ENCODE data around the gene CMSS1.

Gene CMSS1

DNA sequence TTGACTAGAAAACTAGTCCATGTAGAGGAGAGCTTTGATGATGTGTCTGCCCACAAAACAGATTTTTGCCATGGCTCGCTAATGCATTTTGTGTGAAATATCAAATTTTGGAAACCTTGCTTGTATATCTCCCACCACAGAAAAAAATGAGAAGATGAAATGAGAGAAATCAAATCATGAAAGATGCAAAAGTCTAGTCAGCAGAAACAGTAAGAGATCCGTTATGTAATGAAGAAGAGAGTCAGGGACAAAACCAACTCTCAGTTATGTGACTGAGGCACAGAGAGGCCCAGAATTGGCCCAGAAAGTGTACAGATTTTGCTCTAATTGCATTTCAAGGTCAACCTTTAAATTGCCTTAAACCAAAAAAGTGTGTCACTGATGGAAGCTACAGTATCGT, 189.7 kb downstream of the CMSS1 start:
- no peak for ATAC-seq
- TF ChIP-seq CREB5 (CRISPR knock-in tag; IDR thresholded peaks at IDR 0.05; ENCODE audit: low read depth) = no peak
- TF ChIP-seq, protein P1, sequence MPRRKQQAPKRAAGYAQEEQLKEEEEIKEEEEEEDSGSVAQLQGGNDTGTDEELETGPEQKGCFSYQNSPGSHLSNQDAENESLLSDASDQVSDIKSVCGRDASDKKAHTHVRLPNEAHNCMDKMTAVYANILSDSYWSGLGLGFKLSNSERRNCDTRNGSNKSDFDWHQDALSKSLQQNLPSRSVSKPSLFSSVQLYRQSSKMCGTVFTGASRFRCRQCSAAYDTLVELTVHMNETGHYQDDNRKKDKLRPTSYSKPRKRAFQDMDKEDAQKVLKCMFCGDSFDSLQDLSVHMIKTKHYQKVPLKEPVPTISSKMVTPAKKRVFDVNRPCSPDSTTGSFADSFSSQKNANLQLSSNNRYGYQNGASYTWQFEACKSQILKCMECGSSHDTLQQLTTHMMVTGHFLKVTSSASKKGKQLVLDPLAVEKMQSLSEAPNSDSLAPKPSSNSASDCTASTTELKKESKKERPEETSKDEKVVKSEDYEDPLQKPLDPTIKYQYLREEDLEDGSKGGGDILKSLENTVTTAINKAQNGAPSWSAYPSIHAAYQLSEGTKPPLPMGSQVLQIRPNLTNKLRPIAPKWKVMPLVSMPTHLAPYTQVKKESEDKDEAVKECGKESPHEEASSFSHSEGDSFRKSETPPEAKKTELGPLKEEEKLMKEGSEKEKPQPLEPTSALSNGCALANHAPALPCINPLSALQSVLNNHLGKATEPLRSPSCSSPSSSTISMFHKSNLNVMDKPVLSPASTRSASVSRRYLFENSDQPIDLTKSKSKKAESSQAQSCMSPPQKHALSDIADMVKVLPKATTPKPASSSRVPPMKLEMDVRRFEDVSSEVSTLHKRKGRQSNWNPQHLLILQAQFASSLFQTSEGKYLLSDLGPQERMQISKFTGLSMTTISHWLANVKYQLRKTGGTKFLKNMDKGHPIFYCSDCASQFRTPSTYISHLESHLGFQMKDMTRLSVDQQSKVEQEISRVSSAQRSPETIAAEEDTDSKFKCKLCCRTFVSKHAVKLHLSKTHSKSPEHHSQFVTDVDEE (CRISPR knock-in tag; IDR thresholded peaks at IDR 0.05) = no peak
- TF ChIP-seq PPARA (CRISPR knock-in tag; IDR thresholded peaks at IDR 0.05; ENCODE audit: borderline replicate concordance) = no peak
- no peak for TF ChIP-seq TOX (CRISPR knock-in tag; IDR thresholded peaks at IDR 0.05; ENCODE audit: borderline replicate concordance)
- no peak for TF ChIP-seq TCF4 (CRISPR knock-in tag; IDR thresholded peaks at IDR 0.05; ENCODE audit: borderline replicate concordance)
- TF ChIP-seq CSRNP3 (CRISPR knock-in tag; IDR thresholded peaks at IDR 0.05) = no peak
- TF ChIP-seq ZNF8 (CRISPR knock-in tag; IDR thresholded peaks at IDR 0.05) = no peak
- no peak for TF ChIP-seq ZNF565 (CRISPR knock-in tag; conservative IDR thresholded peaks at IDR 0.05; ENCODE audit: low read depth)
- no peak for TF ChIP-seq BACH2 (CRISPR knock-in tag; IDR thresholded peaks at IDR 0.05; ENCODE audit: borderline replicate concordance)
- no peak for TF ChIP-seq SNAI2 (CRISPR knock-in tag; IDR thresholded peaks at IDR 0.05)
- TF ChIP-seq ZNF70 (CRISPR knock-in tag; IDR thresholded peaks at IDR 0.05) = no peak
- no peak for TF ChIP-seq RARB (CRISPR knock-in tag; IDR thresholded peaks at IDR 0.05)
- no peak for TF ChIP-seq OSR1 (CRISPR knock-in tag; IDR thresholded peaks at IDR 0.05)
- TF ChIP-seq ISL1 (CRISPR knock-in tag; IDR thresholded peaks at IDR 0.05) = no peak
- no peak for TF ChIP-seq GLIS3 (CRISPR knock-in tag; IDR thresholded peaks at IDR 0.05)
- no peak for TF ChIP-seq POU6F1 (CRISPR knock-in tag; IDR thresholded peaks at IDR 0.05; ENCODE audit: borderline replicate concordance, low read depth)
- no peak for TF ChIP-seq ESRRG (CRISPR knock-in tag; IDR thresholded peaks at IDR 0.05)
- TF ChIP-seq ARNTL (CRISPR knock-in tag; IDR thresholded peaks at IDR 0.05; ENCODE audit: borderline replicate concordance, low read depth) = no peak
- TF ChIP-seq PATZ1 (CRISPR knock-in tag; IDR thresholded peaks at IDR 0.05; ENCODE audit: borderline replicate concordance) = no peak

- TF ChIP-seq ZFP30 (CRISPR knock-in tag; IDR thresholded peaks at IDR 0.05) (no peak), ZNF8 (CRISPR knock-in tag; IDR thresholded peaks at IDR 0.05) (no peak), TCF4 (CRISPR knock-in tag; IDR thresholded peaks at IDR 0.05; ENCODE audit: borderline replicate concordance) (no peak), POU6F1 (CRISPR knock-in tag; IDR thresholded peaks at IDR 0.05; ENCODE audit: borderline replicate concordance, low read depth) (no peak), RARB (CRISPR knock-in tag; IDR thresholded peaks at IDR 0.05) (no peak), ESRRG (CRISPR knock-in tag; IDR thresholded peaks at IDR 0.05) (no peak), TOX (CRISPR knock-in tag; IDR thresholded peaks at IDR 0.05; ENCODE audit: borderline replicate concordance) (no peak), ZNF70 (CRISPR knock-in tag; IDR thresholded peaks at IDR 0.05) (no peak), ARNTL (CRISPR knock-in tag; IDR thresholded peaks at IDR 0.05; ENCODE audit: borderline replicate concordance, low read depth) (no peak), ZFP3 (CRISPR knock-in tag; IDR thresholded peaks at IDR 0.05) (no peak), GLIS3 (CRISPR knock-in tag; IDR thresholded peaks at IDR 0.05) (no peak), OSR1 (CRISPR knock-in tag; IDR thresholded peaks at IDR 0.05) (no peak), CSDC2 (CRISPR knock-in tag; IDR thresholded peaks at IDR 0.05) (no peak), PPARA (CRISPR knock-in tag; IDR thresholded peaks at IDR 0.05; ENCODE audit: borderline replicate concordance) (no peak), BACH2 (CRISPR knock-in tag; IDR thresholded peaks at IDR 0.05; ENCODE audit: borderline replicate concordance) (no peak)
Observed at GRCh38 chr3:100008081-100008698, 190.5 kb downstream of the CMSS1 start.

More at GRCh38 chr3:100008081-100008698, 190.5 kb downstream of the CMSS1 start:
- no peak for ATAC-seq

All from SK-N-SH treated with all-trans-retinoic acid at 6 μM for 48 hours (cell line).